Astrocyte (in vitro differentiated cells and primary cell): ENCODE data around the gene SCNN1B. TPM values are rescaled to one million over a fixed set of nuclear protein-coding genes. Genes with fewer than 3 reads are reported as not detected.
A peak's percentile ranks its signal among the peaks of the same experiment; 100 is the strongest.

Experiments
- DNase-seq: peaks from one replicate; pipeline ENCODE4 v3.0.0-alpha.2; 2010; ENCODE audit warnings: low read depth
- FAIRE-seq: peaks from 2 replicates; lab custom pipeline; 2011; peaks lifted over from hg19 to GRCh38; lab: Jason Lieb, UNC
- H2AFZ ChIP-seq: 2 replicates; pipeline ENCODE4 v1.6.0; 2012; ENCODE audit warnings: low read depth, low read length, inconsistent platforms
- H3K27ac ChIP-seq: 2 replicates; pipeline ENCODE4 v1.5.1; 2011; ENCODE audit warnings: low read depth, low read length, inconsistent platforms
- H3K27me3 ChIP-seq: 2 replicates; pipeline ENCODE4 v1.6.0; 2011; ENCODE audit warnings: low read length, inconsistent platforms; ENCODE audit not compliant: insufficient read depth
- H3K36me3 ChIP-seq: 2 replicates; pipeline ENCODE4 v1.5.1; 2011; ENCODE audit warnings: low read length, inconsistent platforms; ENCODE audit not compliant: insufficient read depth
- H3K4me1 ChIP-seq: 2 replicates; pipeline ENCODE4 v1.5.1; 2011; ENCODE audit warnings: low read length, inconsistent platforms; ENCODE audit not compliant: insufficient read depth
- H3K4me2 ChIP-seq: 2 replicates; pipeline ENCODE4 v1.6.0; 2012; ENCODE audit warnings: low read length, inconsistent platforms
- H3K4me3 ChIP-seq: 2 replicates; pipeline ENCODE4 v1.5.1; 2011; ENCODE audit warnings: low read depth, mild to moderate bottlenecking, low read length, inconsistent platforms; ENCODE audit not compliant: insufficient read depth
- H3K79me2 ChIP-seq: 2 replicates; pipeline ENCODE4 v1.6.0; 2012; ENCODE audit warnings: mild to moderate bottlenecking, low read length, inconsistent platforms; ENCODE audit not compliant: insufficient read depth
- H3K9ac ChIP-seq: 2 replicates; pipeline ENCODE4 v1.6.0; 2012; ENCODE audit warnings: mild to moderate bottlenecking, low read length, inconsistent platforms
- H3K9me3 ChIP-seq: 2 replicates; pipeline ENCODE4 v1.5.1; 2012; ENCODE audit warnings: low read depth, mild to moderate bottlenecking, low read length, inconsistent platforms; ENCODE audit not compliant: insufficient read depth
- H4K20me1 ChIP-seq: 2 replicates; pipeline ENCODE4 v1.6.0; 2012; ENCODE audit warnings: low read length, inconsistent platforms; ENCODE audit not compliant: insufficient read depth
- H3K27ac Mint-ChIP-seq: one replicate; pipeline ENCODE4 v1.8.0; 2021; ENCODE audit warnings: mild to moderate bottlenecking, mixed read lengths; ENCODE audit not compliant: unreplicated experiment
- H3K27me3 Mint-ChIP-seq: one replicate; pipeline ENCODE4 v1.8.0; 2021; ENCODE audit warnings: low read depth, mixed read lengths; ENCODE audit not compliant: unreplicated experiment
- H3K36me3 Mint-ChIP-seq: one replicate; pipeline ENCODE4 v1.8.0; 2021; ENCODE audit warnings: low read depth, mixed read lengths; ENCODE audit not compliant: unreplicated experiment
- H3K4me1 Mint-ChIP-seq: one replicate; pipeline ENCODE4 v1.8.0; 2021; ENCODE audit warnings: low read depth, mixed read lengths; ENCODE audit not compliant: unreplicated experiment
- H3K4me3 Mint-ChIP-seq: one replicate; pipeline ENCODE4 v1.8.0; 2021; ENCODE audit warnings: mild to moderate bottlenecking, moderate library complexity, mixed read lengths; ENCODE audit not compliant: unreplicated experiment
- H3K9me3 Mint-ChIP-seq: one replicate; pipeline ENCODE4 v1.8.0; 2021; ENCODE audit warnings: mild to moderate bottlenecking, mixed read lengths; ENCODE audit not compliant: unreplicated experiment
- EZH2 ChIP-seq: IDR thresholded peaks from 2 replicates; pipeline ENCODE4 v1.6.1; 2012; ENCODE audit warnings: mild to moderate bottlenecking, low read length, inconsistent platforms; ENCODE audit not compliant: insufficient read depth
- total RNA-seq: library from RNA; stranded (reverse); gene quantifications from 2 replicates; pipeline ENCODE4 v1.2.1, GENCODE V29; 2021
- TF ChIP-seq, protein P1 (sequence below): IDR thresholded peaks from 2 replicates; pipeline ENCODE4 v1.5.1; 2011; ENCODE audit warnings: low read depth, mild to moderate bottlenecking, inconsistent platforms, low read length, moderate library complexity; ENCODE audit not compliant: insufficient read depth

SCNN1B gene
- total RNA-seq, 1 donor from 2014 or later, result not detected

DNA sequence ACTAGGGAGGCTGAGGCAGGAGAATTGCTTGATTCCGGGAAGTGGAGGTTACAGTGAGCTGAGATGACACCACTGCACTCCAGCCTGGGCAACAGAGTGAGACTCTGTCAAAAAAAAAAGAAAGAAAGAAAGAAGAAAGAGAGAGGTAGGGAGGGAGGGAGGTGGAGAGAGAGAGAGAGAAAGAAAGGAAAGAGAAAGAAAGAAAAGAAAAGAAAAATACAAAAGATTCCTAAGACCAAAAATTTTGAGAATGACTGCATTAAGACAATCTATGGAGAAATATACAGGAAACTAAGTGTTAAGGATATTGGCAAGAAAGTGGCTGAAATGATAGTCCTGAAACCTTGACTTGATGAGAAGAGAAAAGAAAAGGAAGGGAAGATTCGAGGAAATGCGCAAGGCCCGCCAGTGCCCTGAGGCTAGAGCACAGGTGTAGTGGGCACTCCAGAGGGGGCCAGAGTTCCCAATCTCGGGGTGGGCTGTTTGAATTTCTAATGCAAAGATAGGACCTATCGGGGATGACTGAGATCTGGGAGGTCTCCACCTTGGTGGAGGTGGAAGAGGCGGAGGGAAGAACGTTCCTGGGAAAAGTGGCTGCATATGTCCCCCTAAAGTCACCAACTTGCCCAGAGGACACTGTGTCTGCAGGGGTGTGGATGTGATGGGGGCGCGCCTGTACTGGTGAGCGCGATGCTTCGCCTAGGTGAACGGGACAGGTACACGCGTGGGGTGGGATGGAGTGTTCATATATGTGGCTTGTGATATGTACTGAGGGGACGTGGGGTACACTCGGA lies 654 bp upstream of the SCNN1B start:
- H3K27me3 ChIP-seq, result peaks cover 27% of the 10 kb centered on the region
- peak overlapping the region; percentile 22 for H3K4me2 ChIP-seq
- H3K4me3 Mint-ChIP-seq, result peak overlapping the region; percentile 73

DNA sequence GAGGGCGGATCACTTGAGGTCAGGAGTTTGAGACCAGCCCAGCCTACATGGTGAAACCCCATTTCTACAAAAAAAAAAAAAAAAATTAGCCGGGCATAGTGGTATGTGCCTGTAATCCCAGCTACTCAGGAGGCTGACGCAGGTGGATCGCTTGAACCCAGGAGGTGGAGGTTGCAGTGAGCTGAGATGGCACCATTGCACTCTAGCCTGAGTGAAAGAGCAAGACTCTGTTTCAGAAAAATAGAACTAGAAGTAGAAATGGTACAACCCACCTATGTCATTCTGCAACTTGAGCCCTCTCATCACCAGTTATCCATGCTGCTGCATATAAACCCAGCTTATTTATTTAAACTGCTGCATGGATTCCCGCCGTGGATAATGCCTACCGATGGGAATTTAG lies 1.6 kb downstream of the SCNN1B start:
- H3K9me3 Mint-ChIP-seq, result no peaks in the 10 kb centered on the region
- TF ChIP-seq EZH2, result no peak
- TF ChIP-seq, protein P1, sequence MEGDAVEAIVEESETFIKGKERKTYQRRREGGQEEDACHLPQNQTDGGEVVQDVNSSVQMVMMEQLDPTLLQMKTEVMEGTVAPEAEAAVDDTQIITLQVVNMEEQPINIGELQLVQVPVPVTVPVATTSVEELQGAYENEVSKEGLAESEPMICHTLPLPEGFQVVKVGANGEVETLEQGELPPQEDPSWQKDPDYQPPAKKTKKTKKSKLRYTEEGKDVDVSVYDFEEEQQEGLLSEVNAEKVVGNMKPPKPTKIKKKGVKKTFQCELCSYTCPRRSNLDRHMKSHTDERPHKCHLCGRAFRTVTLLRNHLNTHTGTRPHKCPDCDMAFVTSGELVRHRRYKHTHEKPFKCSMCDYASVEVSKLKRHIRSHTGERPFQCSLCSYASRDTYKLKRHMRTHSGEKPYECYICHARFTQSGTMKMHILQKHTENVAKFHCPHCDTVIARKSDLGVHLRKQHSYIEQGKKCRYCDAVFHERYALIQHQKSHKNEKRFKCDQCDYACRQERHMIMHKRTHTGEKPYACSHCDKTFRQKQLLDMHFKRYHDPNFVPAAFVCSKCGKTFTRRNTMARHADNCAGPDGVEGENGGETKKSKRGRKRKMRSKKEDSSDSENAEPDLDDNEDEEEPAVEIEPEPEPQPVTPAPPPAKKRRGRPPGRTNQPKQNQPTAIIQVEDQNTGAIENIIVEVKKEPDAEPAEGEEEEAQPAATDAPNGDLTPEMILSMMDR, result no peak
- peaks cover 27% of the 10 kb centered on the region for H3K27me3 ChIP-seq
- no peak overlapping the region for H3K27ac Mint-ChIP-seq
- DNase-seq, result no peak
- H3K9ac ChIP-seq, result no peak overlapping the region
- FAIRE-seq, result no peak
- no peak overlapping the region for H3K4me2 ChIP-seq
- H3K27ac ChIP-seq, result no peak overlapping the region
- H3K36me3 ChIP-seq, result no peaks in the 10 kb centered on the region
- H3K4me1 ChIP-seq, result no peaks in the 10 kb centered on the region
- no peaks in the 10 kb centered on the region for H4K20me1 ChIP-seq
- no peak overlapping the region for H2AFZ ChIP-seq
- H3K79me2 ChIP-seq, result no peaks in the 10 kb centered on the region
- H3K36me3 Mint-ChIP-seq, result no peaks in the 10 kb centered on the region
- H3K9me3 ChIP-seq, result no peaks in the 10 kb centered on the region
- no peak overlapping the region for H3K4me3 Mint-ChIP-seq
- H3K4me3 ChIP-seq, result no peak overlapping the region
- H3K4me1 Mint-ChIP-seq, result no peaks in the 10 kb centered on the region
- H3K27me3 Mint-ChIP-seq, result peaks cover 63% of the 10 kb centered on the region

More for the DNA sequence above, 654 bp upstream of the SCNN1B start:
- H3K9me3 ChIP-seq, result no peaks in the 10 kb centered on the region
- Mint-ChIP-seq H3K27me3 (peaks cover 52% of the 10 kb centered on the region), H3K4me1 (no peaks in the 10 kb centered on the region), H3K27ac (no peak overlapping the region), H3K36me3 (no peaks in the 10 kb centered on the region), H3K9me3 (no peaks in the 10 kb centered on the region)
- H2AFZ ChIP-seq, result no peak overlapping the region
- H3K9ac ChIP-seq, result no peak overlapping the region
- H3K4me1 ChIP-seq, result no peaks in the 10 kb centered on the region
- H3K79me2 ChIP-seq, result no peaks in the 10 kb centered on the region
- no peak overlapping the region for H3K4me3 ChIP-seq
- H3K27ac ChIP-seq, result no peak overlapping the region
- FAIRE-seq (no peak), DNase-seq (no peak)
- no peaks in the 10 kb centered on the region for H3K36me3 ChIP-seq
- no peaks in the 10 kb centered on the region for H4K20me1 ChIP-seq
- no peak for TF ChIP-seq EZH2
- TF ChIP-seq, protein P1, result no peak

- Mint-ChIP-seq H3K9me3 (no peaks in the 10 kb centered on the region), H3K36me3 (no peaks in the 10 kb centered on the region), H3K4me1 (no peaks in the 10 kb centered on the region), H3K27me3 (peaks cover 65% of the 10 kb centered on the region), H3K27ac (no peak overlapping the region), H3K4me3 (no peak overlapping the region)
- no peak for FAIRE-seq
- Histone ChIP-seq H3K4me2 (no peak overlapping the region), H3K4me3 (no peak overlapping the region), H3K9me3 (no peaks in the 10 kb centered on the region), H3K9ac (no peak overlapping the region), H3K27ac (no peak overlapping the region), H4K20me1 (no peaks in the 10 kb centered on the region), H3K4me1 (no peaks in the 10 kb centered on the region), H3K36me3 (no peaks in the 10 kb centered on the region), H2AFZ (no peak overlapping the region), H3K27me3 (peaks cover 27% of the 10 kb centered on the region), H3K79me2 (no peaks in the 10 kb centered on the region)
- no peak for TF ChIP-seq EZH2
- TF ChIP-seq, protein P1, result no peak
- DNase-seq, result no peak
These were observed 2.5 kb downstream of the SCNN1B start for GRCh38 chr16:23304620-23305019.
